HG03442 (cell line): Measurements from ENCODE around the gene MPDU1.
"Not testable (repeated sequence)": the region's sequence is repeated elsewhere in the genome, so short reads cannot be mapped to it uniquely, and the experiment has no call there.

ENCODE experiments used
- ATAC-seq: cut with Tn5 transposase; IDR thresholded peaks from one replicate; pipeline ENCODE4 v1.9.1; 2021; ENCODE audit warnings: mild to moderate bottlenecking, moderate library complexity; ENCODE audit not compliant: unreplicated experiment

Gene MPDU1

DNA sequence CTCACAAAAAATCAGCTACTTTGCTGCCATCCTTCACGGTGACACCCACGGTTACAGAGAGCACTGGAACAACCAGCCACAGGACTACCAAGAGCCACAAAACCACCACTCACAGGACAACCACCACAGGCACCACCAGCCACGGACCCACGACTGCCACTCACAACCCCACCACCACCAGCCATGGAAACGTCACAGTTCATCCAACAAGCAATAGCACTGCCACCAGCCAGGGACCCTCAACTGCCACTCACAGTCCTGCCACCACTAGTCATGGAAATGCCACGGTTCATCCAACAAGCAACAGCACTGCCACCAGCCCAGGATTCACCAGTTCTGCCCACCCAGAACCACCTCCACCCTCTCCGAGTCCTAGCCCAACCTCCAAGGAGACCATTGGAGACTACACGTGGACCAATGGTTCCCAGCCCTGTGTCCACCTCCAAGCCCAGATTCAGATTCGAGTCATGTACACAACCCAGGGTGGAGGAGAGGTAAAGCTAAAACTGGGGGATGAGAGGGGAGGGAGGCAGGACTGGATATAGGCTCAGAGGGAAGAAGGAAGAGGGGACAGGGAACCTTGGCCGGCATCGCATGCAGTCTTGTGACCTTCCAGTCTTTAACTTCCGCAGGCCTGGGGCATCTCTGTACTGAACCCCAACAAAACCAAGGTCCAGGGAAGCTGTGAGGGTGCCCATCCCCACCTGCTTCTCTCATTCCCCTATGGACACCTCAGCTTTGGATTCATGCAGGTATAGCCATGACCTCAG, 3.6 kb upstream of the MPDU1 start:
- no peak for ATAC-seq

DNA sequence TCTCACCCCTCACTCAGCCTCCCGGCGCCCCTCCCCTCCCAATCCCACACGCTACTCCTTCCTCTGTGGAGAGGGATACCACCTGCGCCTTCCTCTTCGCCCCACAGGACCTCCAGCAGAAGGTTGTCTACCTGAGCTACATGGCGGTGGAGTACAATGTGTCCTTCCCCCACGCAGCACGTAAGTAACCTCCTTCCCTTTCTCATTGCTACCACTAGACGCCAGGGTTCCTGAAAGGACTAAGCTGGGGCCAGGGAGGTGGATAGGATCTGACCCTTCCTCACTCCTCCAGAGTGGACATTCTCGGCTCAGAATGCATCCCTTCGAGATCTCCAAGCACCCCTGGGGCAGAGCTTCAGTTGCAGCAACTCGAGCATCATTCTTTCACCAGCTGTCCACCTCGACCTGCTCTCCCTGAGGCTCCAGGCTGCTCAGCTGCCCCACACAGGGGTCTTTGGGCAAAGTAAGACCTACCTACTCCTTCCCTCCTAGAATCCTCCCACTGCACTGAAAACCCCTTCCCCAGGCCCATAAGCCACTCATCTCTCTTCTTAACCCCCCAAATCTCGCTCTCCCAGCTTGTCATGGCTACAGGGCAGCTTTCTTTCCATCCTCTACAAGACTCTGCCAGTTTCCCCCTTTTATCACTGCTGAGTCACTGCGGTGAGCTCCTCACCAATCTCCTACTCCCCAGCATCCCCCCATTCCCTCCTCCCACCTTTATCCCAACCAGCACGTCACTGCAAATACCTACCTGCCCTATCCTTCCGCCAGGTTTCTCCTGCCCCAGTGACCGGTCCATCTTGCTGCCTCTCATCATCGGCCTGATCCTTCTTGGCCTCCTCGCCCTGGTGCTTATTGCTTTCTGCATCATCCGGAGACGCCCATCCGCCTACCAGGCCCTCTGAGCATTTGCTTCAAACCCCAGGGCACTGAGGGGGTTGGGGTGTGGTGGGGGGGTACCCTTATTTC, 2.8 kb upstream of the MPDU1 start:
- no peak for ATAC-seq

DNA sequence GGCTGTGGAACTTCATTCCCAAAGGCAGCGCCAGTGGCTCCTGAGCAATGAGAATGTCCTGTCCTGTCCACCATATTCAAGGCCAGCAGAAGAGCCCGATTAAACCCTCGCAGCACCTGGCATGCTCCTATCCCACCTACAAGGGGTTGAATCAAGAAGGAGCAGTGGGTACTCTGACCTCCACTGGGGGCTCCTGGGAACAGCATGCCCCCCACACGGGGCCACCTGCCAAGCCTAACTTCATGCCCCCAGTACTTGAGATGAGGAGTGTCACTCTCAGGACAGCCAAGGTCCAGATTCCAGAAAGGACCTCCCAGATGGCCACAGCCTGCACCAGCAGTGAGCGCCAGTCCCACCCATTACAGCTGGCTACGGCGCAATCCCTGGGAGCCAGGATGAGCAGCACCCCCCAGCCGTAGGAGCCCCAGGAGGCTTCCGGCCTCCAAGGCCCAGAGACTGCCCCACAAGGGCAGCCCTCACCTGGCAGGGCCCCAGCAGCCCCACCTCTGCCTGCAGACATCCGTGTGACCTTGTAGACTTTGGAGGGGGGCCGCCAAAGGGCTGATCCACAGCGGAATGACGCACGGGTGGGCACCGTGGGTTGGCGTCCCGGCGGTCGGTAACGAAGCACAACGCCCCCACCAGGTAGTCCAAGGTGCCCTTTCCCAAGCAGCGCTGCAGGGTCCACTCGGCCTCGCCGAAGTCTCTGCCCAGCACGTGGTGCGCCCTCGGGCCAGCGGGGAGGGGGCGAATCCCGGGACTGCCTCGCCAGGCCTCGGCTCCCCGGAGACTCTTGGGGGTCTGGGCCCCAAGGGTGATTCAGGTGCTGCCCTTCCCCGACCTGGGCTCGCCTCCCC, 1.0 kb upstream of the MPDU1 start:
- no peak for ATAC-seq

DNA sequence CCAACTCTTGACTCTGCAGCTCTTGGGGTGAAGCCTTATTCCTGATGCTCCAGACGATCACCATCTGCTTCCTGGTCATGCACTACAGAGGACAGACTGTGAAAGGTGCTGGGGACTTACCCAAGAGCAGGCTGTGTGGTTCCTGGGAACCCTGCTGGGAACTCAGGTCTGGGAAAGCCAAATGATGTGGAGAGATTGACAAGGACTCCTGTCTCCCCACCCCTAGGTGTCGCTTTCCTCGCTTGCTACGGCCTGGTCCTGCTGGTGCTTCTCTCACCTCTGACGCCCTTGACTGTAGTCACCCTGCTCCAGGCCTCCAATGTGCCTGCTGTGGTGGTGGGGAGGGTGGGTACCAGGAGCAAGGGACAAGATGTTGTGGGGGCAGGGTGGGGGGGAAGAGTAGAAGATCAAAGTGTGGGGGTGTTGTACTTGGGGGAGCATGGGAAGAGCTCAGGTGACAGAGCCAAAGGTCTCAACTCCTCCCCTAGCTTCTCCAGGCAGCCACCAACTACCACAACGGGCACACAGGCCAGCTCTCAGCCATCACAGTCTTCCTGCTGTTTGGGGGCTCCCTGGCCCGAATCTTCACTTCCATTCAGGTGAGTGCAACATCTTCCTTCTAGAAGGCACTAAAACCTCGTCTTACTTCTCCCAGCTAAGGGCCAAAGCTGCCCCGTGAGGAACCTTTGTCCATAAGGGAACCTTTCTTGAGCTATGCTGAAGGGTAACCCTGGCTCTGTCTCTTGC, 3.2 kb downstream of the MPDU1 start:
- no peak for ATAC-seq

DNA sequence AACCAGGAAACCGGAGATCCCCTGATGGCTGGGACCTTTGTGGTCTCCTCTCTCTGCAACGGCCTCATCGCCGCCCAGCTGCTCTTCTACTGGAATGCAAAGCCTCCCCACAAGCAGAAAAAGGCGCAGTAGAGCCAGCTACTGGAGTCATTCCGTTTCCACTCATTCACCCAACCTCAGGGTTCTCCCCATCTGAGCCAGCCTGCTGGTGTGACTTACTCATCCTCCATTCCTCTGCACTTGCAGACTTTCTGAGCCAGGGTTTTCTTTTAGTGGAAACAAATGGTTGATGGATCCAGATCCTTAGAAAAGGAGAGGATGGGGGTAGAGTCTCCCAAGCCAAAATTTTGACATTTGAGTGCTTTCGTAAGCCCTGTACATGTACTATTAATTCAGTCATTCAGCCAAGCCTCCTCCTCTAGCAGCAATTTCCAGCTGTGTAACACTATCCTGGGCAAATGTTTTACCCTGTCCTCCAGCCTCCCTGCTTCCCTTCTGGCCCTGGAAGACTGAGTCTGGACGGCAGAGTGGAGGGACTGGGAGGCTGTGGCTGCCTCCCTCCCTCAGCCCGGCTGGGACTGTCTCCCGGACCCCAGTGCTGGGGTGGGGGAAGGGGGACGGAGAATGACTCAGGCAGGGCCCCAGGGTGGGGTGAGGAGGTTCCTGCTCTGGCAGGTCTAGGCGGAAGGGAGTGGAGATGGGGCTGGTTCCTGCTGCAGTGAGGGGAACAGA, 3.9 kb downstream of the MPDU1 start:
- ATAC-seq, result no peak

DNA sequence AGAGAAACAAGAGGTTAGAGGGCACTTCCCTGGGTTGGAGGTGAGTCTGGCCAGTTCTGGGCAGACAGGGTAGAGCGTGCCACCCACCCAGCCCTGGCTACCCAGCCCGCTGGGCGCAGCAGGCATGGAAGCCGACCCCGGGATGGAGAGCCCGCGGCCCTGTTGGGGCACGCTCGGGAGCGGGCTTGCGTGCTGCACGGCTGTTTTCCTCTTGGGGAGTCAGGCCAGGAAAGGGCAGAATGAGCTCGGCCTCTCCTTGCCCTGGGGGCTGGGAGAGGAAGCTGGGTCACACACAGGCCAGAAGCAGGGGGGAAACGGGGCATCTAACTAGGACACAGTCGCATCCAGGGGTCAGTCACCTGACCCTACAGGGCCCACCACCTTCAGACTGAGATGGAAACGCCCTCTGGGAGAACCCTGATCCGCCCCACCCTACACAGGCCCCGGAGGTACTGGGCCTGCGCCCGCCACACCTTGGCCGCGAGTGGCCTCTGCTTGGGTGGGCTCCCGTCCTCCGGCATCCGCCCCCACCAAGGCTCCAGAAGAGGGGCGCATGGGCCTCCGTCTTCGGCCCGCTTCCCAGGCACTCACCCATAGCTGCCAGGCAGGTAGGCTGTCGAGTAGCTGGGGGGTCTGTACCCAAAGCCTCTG, 5.0 kb downstream of the MPDU1 start:
- no peak for ATAC-seq

DNA sequence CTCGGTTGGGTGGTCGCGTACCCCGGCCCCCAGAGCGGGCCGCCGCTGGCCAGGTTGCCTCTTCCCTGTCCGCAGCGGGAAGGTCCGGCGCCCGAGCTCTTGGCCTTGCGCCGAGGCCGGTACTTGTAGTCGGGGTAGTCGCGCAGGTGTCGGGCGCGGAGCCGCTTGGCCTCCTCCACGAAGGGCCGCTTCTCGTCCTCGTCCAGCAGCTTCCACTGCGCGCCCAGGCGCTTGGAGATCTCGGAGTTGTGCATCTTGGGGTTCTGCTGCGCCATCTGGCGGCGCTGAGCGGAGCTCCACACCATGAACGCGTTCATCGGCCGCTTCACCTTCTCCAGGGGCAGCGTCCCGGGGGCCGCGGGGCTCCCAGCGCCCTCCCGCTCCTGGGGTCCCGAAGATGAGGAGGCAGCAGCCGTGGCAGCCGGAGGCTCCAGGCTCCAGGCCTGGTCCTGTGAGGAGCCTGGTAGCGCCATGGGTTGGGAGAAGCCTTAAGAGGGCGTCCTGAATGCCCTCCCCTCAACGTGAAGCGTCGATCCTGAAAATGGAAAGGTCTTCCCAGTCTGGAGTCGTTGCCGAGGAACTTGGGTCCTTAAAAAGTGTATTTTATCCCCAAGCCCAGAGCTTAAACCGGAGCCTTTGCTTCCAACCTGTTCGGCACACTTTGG, 5.7 kb downstream of the MPDU1 start:
- no peak for ATAC-seq

DNA sequence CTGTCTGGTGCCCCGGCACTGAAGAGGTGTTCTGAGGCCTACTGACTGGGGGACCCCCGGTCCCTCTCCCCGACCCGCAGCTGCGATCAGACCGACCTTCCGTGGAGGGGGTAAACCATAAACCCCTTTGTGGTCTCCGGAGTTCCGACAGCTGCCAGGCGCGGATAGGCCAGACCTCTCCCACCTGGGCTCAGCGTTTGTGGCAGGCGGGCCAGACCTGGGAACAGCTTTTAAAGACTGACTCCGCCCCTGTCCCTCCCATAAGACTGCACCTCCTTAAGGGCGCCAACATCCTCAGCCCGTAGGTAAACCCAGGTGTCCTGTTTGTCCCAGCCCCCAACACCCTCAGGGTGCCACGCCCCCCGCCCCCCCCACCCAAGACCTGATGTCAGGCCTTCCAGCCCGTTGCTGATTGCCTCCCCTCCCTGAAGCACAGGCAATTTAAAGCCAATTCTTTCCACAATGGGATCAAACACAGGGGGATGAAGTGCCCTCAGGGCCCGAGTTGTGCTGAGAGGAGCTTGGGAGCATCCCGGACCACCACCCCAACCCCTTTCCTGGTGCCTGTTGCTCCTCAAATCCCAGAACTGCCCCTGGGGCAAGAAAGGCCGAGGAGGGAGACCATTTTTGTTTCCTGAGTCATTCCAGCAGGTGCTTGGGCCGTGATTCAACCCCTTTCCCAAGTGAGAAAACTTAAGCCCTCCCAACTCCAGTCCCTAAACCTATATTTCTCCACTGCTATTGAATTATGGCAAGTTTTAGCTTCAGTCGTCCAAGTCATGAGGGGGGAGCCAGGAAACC, 6.4 kb downstream of the MPDU1 start, which contains the start of gene SOX15:
TSS of gene SOX15 (minus strand) at position 204 of the 801 bp plus-strand sequence. CDS start 418 bp downstream, outside the sequence.
- no peak for ATAC-seq

DNA sequence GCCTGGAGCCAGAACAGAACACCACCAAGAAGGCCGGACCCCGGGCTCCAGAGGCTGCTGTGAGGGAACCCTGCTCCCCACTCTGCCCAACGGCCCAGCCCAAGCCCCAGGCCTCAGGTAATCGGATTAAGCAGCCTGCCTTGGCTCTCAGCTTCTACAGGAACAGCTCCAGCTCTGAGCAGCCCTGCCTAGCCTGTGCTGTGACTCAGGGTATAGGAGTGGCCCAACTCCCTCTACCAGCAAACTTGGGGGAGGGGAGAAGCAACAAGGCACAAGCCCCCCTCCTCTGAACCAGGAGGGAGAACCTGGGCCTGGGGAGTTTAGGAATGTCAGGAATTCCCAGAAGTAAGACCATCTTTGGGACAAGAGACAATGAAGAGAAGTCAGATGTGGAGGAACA, 7.1 kb downstream of the MPDU1 start:
- no peak for ATAC-seq

DNA sequence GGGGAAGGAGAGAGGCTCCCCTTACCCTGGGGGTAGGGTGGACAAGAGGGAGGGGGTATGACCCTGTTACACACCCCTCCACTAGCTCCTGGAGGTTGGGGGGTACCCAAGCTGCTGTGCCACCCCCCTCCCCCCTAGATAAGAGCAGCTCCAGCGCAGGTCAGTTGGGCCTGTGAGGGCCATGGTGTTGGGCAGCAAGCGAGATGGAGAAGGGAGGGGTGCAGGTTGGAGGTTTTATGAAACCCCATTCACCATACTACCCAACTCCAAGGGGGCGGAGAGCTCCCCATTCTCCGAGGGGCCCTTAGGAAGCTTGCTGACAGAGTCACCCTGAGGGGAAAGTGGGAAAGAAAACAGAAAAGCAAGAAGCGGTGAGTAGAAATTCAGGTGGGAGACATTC, 7.9 kb downstream of the MPDU1 start:
- ATAC-seq, result no peak

DNA sequence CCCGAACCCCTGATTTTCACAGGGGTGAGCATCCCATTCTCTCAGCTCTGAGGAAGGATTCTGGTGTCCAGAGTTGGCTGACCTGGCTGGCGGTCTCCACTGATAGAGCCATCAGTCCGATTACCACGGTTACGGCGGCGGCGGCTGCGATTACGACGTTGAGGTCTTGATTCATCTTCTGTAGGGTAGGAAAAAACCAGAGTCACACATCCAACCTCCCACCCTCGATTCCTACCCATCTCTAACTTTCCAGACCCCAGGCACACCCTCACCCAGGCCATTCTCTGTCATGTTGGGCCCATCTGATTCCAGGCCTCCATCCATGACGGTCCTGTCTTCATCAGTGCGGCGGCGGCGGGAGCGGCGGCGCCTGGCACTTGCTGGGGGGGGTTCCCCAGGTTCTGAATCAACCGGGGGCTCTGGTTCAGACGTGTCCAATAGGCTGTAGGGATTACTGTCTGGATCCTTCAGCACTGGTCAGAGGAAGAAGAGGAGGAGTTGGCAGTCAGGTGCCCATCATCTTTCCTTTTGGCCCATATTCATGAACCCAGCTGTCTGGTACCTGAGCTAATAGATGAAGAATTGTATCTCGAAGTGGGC, 8.9 kb downstream of the MPDU1 start:
- ATAC-seq, result no peak

DNA sequence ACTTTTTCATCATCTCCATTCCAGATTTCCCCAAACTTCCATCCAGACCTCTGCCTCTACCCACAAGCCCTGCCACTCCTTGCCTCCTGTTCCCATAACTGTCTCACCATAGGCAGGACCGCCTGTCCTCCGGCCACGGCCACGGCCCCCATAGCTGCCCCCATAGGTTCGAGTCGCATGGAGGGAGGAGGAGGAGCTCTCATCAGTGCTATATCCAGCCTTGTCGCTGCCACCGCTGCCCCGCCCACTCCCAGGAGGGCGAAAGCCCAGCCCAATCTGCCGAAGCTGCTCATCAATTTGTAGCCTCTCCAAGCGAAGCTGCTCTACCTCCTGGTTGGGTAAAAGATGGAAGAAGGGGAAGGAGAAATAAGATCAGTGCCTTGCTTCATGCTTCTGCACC, 9.6 kb downstream of the MPDU1 start:
- ATAC-seq, result no peak

DNA sequence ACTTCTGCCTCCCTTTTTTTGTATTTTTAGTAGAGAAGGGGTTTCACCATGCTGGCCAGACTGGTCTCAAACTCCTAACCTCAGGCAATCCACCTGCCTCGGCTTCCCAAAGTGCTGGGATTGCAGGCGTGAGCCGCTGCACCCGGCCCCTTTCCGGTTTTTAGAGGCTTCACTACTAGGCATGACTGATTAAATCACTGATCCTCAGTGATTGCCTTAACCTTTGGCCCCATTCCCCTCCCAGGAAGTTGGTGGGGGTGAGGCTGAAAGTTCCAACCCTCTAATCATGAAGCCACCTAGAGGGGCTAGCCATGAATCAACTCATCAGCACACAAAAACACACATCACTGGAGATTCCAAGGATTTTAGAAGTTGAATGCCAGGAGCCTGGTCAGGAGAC, 13.9 kb downstream of the MPDU1 start:
- ATAC-seq, result not testable (repeated sequence)

DNA sequence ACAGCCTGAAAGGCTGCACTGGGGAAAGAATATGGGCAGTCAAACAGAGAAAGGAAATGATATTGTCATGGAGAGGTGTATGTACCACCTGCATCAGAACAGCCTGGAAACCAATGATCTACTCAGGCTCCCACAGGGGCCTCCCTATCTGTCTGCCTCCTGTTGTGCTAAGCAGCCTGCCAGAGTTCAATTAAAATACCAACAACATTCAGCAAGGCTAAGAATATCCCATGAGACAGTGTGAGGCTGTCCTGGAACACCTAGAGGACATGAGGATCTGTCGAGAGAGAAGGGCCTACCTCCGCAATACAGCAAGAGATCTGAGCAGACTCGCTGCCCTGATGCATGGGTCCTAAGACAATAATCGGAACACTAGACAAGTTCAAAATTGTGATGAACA, 22.6 kb downstream of the MPDU1 start:
- no peak for ATAC-seq

DNA sequence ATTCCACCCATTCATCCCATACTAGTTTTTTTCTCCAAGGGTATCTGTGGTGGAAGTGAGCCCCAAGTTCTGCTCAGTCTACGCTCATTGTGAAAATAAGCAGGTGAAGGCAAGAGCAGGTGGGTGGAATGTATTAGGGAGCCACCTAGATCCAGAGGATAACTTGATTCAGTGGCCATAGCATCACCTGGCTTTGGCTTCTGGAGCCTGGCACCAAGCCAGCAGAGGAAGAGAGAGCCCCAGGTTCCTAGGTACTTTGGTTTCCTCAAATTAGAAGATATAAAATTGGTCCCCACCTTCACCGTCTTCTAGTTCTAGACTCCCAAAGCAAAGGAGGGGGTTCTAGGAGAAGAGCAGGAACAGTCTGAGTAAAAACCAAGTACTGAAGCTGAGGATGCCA, 27.0 kb downstream of the MPDU1 start:
- no peak for ATAC-seq

DNA sequence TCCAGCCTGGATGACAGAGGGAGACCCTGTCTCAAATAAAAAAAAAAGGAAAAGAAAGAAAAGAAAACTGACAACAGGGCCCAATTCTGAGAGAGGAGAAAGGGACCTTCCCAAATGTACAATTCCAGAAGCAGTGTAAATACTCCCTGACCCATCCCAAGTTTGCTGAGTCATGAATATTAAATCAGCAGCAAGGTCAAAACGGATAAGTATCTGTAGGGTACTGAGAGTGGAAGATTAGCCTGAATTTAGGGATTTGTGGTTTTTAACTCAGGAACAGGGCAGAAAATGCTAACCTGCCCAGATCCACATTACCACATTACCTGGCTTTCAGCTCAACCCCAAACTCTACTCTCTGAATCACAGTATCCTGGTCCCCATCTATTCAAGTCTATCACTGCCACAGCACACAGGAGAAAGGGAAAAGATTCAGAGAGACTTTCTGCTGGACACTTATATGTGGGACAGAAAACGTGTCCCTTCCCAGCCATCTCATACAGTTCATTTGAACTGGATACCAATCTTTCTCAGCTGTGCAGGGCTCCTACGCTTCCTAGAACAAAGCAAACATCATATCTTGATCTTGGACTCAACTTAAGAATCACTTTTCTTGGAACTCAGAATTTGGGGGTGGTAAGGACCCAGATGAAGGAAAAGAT, 28.1 kb downstream of the MPDU1 start:
- ATAC-seq, result no peak

DNA sequence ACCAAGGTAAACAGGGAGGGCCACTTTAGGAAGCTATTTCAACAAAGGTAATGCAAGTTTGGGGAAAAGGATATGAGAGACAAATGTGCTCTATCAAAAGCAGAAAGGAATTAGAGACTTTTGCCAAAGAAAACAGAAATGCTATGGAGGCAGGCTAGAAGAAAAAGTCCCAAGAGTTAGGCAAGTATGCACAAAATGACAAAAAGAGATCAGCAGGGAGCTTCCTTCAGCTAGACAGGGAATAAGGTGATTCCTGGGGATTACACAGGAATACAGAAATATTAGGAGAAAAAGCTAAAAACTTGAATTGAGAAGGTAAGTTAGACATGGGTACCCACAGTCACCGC, 28.6 kb downstream of the MPDU1 start:
- ATAC-seq, result no peak
